HG03521 (cell line): ENCODE results near the gene BRS3.
A peak's percentile ranks its signal among the peaks of the same experiment; 100 is the strongest.

Source experiments
- ATAC-seq: cut with Tn5 transposase; IDR thresholded peaks from one replicate; pipeline ENCODE4 v1.9.1; 2021; ENCODE audit warnings: mild to moderate bottlenecking, moderate library complexity; ENCODE audit not compliant: unreplicated experiment

Gene BRS3

GRCh38 chrX:136493011-136493410 is 5.3 kb downstream of the BRS3 start:
- ATAC-seq: no peak

- no peak for ATAC-seq
These were observed 7.3 kb downstream of the BRS3 start for GRCh38 chrX:136495043-136495442.

DNA sequence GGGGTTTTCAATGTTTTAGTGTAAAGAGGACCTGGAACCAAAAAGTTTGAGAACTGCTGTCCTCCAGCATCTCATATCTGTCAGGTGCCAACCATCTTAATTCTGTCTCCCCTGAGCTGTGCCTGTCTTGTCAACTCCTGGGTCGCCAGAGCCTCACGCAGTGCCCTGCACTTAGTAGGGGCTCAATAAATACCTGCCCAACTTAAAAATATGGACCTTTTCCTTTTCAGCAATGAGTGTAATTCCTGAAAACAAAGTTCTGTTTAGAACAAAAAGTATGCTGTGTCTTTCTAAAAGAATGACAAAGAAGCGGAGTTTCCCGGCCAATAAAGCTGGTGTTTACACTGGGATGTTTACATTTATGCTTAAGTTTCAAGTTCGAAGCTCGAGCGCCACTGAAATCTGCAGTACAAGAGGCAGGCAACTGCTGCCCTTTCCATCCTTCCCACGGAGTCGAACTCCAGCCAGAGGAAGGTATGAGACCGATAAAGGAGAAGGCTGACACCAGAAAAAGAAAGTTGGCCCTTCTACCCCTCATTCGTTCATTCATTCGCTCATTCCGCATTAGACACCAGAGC is 8.5 kb downstream of the BRS3 start:
- no peak for ATAC-seq

DNA sequence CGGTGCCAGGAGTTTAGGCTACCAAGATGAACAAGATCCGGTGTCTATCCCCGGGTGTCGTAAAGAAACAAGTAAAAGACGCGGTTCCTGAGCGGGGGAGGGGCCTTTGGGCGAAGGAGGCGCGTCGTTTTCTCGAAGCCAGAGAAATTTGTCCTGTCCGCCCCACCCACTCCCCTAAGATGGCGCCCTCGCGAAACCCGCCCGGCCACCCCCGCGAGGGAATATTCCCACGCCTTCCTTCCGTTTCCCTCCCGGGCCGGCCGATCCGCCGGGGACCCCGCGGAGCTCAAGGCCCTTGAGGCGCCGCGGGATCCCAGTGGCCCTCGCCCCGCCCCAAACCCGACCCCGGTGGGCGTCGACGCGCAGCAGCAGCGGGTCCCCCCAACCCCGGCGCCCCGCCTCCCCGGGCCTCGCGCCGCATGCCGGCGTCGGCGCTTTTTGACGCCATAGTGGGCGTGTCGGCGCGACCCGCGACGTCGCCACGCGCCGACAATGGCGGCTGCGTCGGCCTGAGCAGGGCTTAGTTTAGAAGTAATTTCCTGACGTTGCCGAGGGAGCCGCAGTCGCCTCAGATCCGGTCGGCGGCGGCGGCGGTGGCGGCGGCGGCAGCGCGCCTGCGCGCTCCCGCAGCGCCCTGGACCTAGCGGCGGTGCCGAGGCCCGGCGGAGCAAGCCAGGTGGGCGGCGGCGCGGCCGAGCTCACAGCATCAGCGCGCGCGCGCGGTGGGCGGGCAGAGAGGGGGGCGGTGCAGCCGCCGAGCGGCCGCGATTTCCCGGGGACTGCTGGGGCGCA is 9.2 kb downstream of the BRS3 start:
- peak; percentile 78 for ATAC-seq

- no peak for ATAC-seq
These were observed 9.9 kb downstream of the BRS3 start, which contains the start of gene HTATSF1 for GRCh38 chrX:136497556-136498052. Gene HTATSF1, plus strand, starts transcription at chrX:136497592. Its CDS starts 93 bp downstream, at chrX:136497685.

GRCh38 chrX:136519069-136519468 is 31.3 kb downstream of the BRS3 start:
- ATAC-seq: no peak

GRCh38 chrX:136523770-136524169 is 36.0 kb downstream of the BRS3 start:
- no peak for ATAC-seq

- ATAC-seq: no peak
These were observed 38.2 kb downstream of the BRS3 start for GRCh38 chrX:136525738-136526606.

DNA sequence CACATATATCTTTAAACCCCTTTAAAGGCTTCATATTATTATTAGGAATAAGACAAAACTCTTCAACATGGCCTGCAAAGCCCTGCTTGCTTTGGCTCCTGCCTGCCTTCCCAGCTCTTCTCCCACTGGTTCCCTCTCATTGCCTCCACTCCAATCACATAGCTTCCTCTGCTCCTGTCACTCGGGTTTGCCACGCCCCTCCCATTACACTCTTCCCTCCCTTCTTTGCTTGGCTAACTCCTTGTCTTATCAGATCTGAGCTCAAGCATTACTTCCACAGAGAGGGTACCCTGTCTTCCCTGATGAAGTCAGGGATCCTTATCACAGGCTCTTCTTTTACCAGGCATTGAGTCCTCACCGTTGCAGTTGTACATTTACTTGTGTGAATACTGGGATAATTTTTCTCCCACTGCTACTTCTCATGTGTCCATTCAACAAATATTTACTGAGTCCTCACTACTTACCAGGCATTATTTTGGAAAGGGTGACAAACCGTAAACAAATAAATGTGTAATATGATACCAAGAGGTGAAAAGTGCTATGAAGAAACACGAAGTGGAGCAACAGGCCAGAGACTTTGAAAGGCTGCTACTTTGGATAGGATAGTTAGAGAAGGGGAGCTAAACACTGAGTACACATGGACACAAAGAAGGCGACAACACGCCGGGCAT is 41.0 kb downstream of the BRS3 start:
- no peak for ATAC-seq

GRCh38 chrX:136529795-136530194 is 42.0 kb downstream of the BRS3 start:
- no peak for ATAC-seq

GRCh38 chrX:136531951-136532350 is 44.2 kb downstream of the BRS3 start, which contains the start of gene VGLL1:
Gene VGLL1, plus strand, starts transcription at chrX:136532215. Its CDS starts 3,806 bp downstream, at chrX:136536021.
- ATAC-seq: no peak

- no peak for ATAC-seq
These were observed 46.4 kb downstream of the BRS3 start for GRCh38 chrX:136534131-136534530.

DNA sequence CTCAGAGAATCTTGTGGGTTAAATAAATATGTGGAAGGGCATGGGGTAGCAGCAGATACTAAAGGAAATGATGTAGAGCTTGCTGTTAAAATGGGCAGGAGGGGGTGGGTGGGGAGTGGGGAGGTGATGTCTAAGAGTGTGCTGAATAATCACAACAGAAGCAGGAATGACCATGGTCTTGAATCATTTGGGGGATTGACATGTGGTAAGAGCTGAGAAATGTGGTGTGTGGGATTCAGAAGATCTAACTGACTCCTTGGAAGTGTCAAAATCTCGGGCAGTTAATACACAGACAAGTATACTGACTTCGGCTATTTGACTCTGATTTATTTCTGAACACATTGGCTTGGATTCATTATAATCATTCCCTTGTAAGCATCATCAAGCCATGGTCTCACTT is 51.1 kb downstream of the BRS3 start:
- no peak for ATAC-seq

GRCh38 chrX:136540226-136540625 is 52.5 kb downstream of the BRS3 start:
- no peak for ATAC-seq

DNA sequence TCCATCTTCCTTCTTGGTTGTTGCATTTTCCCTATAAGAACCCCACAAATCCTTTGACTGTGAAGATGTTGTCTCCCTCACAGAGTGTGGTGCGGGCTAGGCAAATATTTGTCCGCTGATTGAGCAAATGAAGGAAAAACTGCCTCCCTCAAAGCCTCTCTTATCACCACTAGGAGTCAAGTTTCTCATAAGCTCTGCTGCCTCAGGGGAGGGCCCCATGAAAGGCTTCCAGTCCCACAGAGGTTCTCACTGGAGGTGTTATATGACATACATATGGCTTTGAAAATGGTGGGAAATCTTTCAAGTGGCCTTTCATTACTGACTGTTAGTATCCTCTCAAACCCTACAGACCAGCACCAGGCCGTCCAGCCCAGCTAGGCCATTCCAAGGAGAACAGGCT is 53.5 kb downstream of the BRS3 start:
- no peak for ATAC-seq

GRCh38 chrX:136542281-136542680 is 54.5 kb downstream of the BRS3 start:
- ATAC-seq: no peak
